ENCODE measurements around the gene HLA-G. TPM values are rescaled to one million over a fixed set of nuclear protein-coding genes. Genes with fewer than 3 reads are reported as not detected.

The HLA-G gene
- total and polyA plus RNA-seq, 2 donors (not counting 3 experiments of a cell fraction or from before 2014, with no cell fraction given) = 0.24 TPM; not detected in 1

- no peaks in the 10 kb centered on the region for H3K9me1 ChIP-seq (replicated peaks; ENCODE audit: control insufficient read depth, extremely low read depth, insufficient read depth, low read length)
- no TSS peak for BruUV-seq (replicated peaks)
- H3K9me3 ChIP-seq (replicated peaks; ENCODE audit: control insufficient read depth, insufficient read depth, low read length) = no peaks in the 10 kb centered on the region
- no peaks in the 10 kb centered on the region for H4K20me1 ChIP-seq (replicated peaks; ENCODE audit: control insufficient read depth, extremely low read depth, insufficient read depth, low read length)
- dilution Hi-C loops (cut with MboI; ENCODE audit: extremely low pct_ligation_motif_present, low sequenced_read_pairs) (no loop called here), intact Hi-C loops (cut with micrococcal nuclease) (loop anchor here (1.0 to 5.0 kb wide), 5 partner anchors 39 to 322 kb away; no protein-coding TSS in a partner anchor)
- H3K27ac ChIP-seq (ENCODE audit: insufficient read depth, low read depth, low read length) = no peak overlapping the region
- peak; percentile 57 for DNase-seq (ENCODE audit: low read depth, low spot score)
- no peak overlapping the region for H3K9ac ChIP-seq (replicated peaks; ENCODE audit: extremely low read depth, insufficient read depth, low read length)
- no peak overlapping the region for H2AFZ ChIP-seq (ENCODE audit: low read depth, low read length)
- ChIA-PET POLR2A (no interaction called here), CTCF (interaction anchor here (0.6 to 3.5 kb wide), 19 partner anchors 8 to 293 kb away, joined by 3 to 88 read pairs (median 5); no protein-coding TSS in a partner anchor)
- no peaks in the 10 kb centered on the region for H3K36me3 ChIP-seq (ENCODE audit: control insufficient read depth in 2 of 2, extremely low read depth in 1 of 2, insufficient read depth in 2 of 2, low read length in 2 of 2)
- peak; percentile 72 for FAIRE-seq
- H3K79me2 ChIP-seq (ENCODE audit: control insufficient read depth, insufficient read depth, low read length) = no peaks in the 10 kb centered on the region
- no peaks in the 10 kb centered on the region for H3K4me1 ChIP-seq (ENCODE audit: control insufficient read depth, extremely low read depth, insufficient read depth, low read length)
- TF ChIP-seq CTCF (IDR thresholded peaks at IDR 0.05; ENCODE audit: extremely low read depth in 1 of 2, insufficient read depth in 1 of 2, low read depth in 1 of 2, low read length in 2 of 2) (peak; percentile 87 to 92), JUN (IDR thresholded peaks at IDR 0.05; ENCODE audit: borderline replicate concordance, insufficient read depth, insufficient read length, low read depth) (no peak)
- H3K4me2 ChIP-seq (ENCODE audit: insufficient read depth, low read length) = no peak overlapping the region
- H3K27me3 ChIP-seq (ENCODE audit: control insufficient read depth in 2 of 2, insufficient read depth in 2 of 2, low read length in 2 of 2) = peaks cover 41 to 48% of the 10 kb centered on the region in 2 experiments
- no peak overlapping the region for H3K4me3 ChIP-seq (replicated peaks in 1 of 3; ENCODE audit: insufficient read depth in 1 of 3, low read depth in 1 of 3, low read length in 3 of 3)
These were observed 20.4 kb downstream of the HLA-G start for GRCh38 chr6:29847871-29848630.

- H2AFZ ChIP-seq (ENCODE audit: low read depth, low read length) = peak overlapping the region; percentile 46
- no peaks in the 10 kb centered on the region for H3K4me1 ChIP-seq (ENCODE audit: control insufficient read depth, extremely low read depth, insufficient read depth, low read length)
- dilution Hi-C loops (cut with MboI; ENCODE audit: extremely low pct_ligation_motif_present, low sequenced_read_pairs) (no loop called here), intact Hi-C loops (cut with micrococcal nuclease) (no loop called here)
- ChIA-PET CTCF (interaction anchor here (1.7 to 3.5 kb wide), 3 partner anchors 118 to 282 kb away, joined by 4 to 88 read pairs (median 32); no protein-coding TSS in a partner anchor), POLR2A (no interaction called here)
- H3K9me3 ChIP-seq (replicated peaks; ENCODE audit: control insufficient read depth, insufficient read depth, low read length) = no peaks in the 10 kb centered on the region
- H3K4me2 ChIP-seq (ENCODE audit: insufficient read depth, low read length) = no peak overlapping the region
- DNase-seq (ENCODE audit: low read depth, low spot score) (no peak), FAIRE-seq (no peak)
- H3K79me2 ChIP-seq (ENCODE audit: control insufficient read depth, insufficient read depth, low read length) = no peaks in the 10 kb centered on the region
- no peak overlapping the region for H3K27ac ChIP-seq (ENCODE audit: insufficient read depth, low read depth, low read length)
- BruUV-seq (replicated peaks) = no TSS peak
- peaks cover 42 to 52% of the 10 kb centered on the region in 2 experiments for H3K27me3 ChIP-seq (ENCODE audit: control insufficient read depth in 2 of 2, insufficient read depth in 2 of 2, low read length in 2 of 2)
- TF ChIP-seq EZH2 (IDR thresholded peaks at IDR 0.05; ENCODE audit: borderline replicate concordance, low read depth, low read length, severe bottlenecking) (peak; percentile 79), MAX (IDR thresholded peaks at IDR 0.05; ENCODE audit: insufficient read depth, insufficient read length) (no peak)
- no peaks in the 10 kb centered on the region for H4K20me1 ChIP-seq (replicated peaks; ENCODE audit: control insufficient read depth, extremely low read depth, insufficient read depth, low read length)
- H3K9me1 ChIP-seq (replicated peaks; ENCODE audit: control insufficient read depth, extremely low read depth, insufficient read depth, low read length) = no peaks in the 10 kb centered on the region
- H3K4me3 ChIP-seq (replicated peaks in 1 of 3; ENCODE audit: insufficient read depth in 1 of 3, low read depth in 1 of 3, low read length in 3 of 3) = no peak overlapping the region
- no peaks in the 10 kb centered on the region for H3K36me3 ChIP-seq (ENCODE audit: control insufficient read depth in 2 of 2, extremely low read depth in 1 of 2, insufficient read depth in 2 of 2, low read length in 2 of 2)
- no peak overlapping the region for H3K9ac ChIP-seq (replicated peaks; ENCODE audit: extremely low read depth, insufficient read depth, low read length)
These were observed 22.5 kb downstream of the HLA-G start for GRCh38 chr6:29850011-29850553.

All from endothelial cell of umbilical vein (primary cell).